GM21390 (cell line): Measurements from ENCODE around the gene ZNF750.

Experiments used
- ATAC-seq: cut with Tn5 transposase; IDR thresholded peaks from one replicate; pipeline ENCODE4 v1.9.1; 2021; ENCODE audit not compliant: unreplicated experiment

The ZNF750 gene

DNA sequence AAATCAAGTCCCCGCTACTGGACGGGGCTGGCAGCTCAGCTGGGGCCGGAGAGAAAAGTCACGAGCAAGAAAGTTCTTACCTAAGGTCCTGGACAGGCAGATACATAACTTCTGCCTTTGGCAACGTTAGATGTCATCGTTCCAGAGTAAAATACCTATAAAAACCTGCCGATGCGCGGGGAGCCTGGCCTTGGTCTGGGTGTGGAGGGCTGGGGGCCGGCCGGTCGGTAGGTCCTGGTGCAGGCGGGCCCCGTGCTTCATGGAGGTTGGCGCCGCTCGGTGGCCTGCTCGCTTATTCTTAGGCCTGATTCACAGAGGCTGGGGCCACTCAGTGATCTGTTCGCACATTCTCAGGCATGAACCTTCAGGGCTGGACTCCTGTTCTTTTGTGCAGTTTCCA lies 33.7 kb upstream of the ZNF750 start:
- no peak for ATAC-seq

DNA sequence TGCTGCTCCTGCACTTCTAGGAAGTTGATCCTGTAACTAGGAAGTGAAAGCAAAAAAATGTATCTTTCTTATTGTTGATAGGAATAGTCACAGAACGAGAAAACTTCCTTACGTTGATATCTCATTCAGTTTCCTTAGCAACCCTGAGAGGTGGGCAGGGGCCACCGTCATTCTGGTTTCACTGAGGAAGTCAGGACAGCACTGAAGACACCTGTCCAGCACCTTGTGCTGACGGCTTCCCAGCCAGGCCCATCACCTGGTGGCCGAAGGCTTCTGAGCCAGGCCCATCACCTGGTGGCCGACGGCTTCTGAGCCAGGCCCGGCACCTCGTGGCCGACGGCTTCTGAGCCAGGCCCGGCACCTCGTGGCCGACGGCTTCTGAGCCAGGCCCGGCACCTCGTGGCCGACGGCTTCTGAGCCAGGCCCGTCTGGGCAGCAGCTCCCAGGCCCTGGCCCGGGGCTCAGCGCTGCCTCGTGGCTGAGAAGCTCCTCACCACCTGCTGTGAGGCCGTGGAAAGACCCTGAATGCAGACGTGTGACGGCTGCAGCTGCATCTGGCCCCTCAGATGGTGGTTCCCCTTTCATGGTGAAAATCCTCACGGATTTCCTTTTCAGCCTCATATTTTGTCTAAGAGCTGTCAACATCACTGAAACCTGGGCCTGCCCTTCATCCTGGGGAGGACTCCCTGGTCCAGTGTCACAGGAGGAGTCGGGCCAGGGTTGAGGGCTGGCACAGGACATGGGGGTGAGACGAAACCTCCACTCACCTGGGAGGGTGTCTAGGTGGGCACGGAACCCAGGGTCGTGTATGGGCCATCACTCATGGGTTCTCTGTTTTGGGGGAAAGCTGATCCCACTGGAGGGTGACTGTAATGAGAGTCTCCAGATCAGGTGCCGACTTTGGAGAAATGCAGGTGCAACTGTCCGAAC lies 33.0 kb upstream of the ZNF750 start:
- no peak for ATAC-seq

DNA sequence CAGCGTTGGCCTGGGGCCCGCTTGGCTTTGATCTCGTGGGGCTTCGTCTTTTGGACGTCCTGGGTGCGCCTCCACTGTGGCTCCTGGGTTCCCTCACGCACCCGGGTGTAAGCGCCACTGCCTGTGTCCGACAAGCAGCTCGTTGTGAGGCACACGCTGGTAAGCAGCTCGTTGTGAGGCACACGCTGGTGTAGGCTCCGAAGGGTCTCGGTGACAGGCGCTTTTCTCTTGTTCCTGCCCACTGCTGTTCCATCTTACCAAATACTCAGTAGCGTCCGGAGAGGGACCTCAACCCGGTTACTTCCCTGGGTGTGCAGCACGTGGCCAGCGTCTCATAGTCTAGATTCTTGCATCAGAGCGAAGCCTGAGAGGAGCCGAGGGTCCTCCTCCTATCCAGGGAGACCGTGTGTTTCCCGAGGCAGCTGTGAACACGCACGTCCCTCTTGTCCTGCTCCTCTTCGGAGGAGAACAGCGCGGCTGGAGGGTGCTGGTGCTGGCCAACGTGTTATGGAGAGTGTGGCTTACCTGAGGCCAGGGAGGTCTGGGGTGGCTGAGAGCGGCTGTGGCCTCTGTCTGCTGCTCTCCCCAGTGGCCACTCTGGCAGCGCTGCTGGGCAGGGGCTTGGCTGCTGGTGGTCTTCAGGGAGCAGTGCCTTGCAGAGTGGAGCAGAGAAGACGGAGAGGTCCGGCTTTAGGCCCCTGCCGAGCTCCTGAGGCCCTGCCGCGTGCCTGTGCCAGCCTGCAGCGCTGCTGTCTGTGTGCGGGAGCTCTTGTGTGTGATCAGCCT lies 32.1 kb upstream of the ZNF750 start:
- ATAC-seq = no peak

DNA sequence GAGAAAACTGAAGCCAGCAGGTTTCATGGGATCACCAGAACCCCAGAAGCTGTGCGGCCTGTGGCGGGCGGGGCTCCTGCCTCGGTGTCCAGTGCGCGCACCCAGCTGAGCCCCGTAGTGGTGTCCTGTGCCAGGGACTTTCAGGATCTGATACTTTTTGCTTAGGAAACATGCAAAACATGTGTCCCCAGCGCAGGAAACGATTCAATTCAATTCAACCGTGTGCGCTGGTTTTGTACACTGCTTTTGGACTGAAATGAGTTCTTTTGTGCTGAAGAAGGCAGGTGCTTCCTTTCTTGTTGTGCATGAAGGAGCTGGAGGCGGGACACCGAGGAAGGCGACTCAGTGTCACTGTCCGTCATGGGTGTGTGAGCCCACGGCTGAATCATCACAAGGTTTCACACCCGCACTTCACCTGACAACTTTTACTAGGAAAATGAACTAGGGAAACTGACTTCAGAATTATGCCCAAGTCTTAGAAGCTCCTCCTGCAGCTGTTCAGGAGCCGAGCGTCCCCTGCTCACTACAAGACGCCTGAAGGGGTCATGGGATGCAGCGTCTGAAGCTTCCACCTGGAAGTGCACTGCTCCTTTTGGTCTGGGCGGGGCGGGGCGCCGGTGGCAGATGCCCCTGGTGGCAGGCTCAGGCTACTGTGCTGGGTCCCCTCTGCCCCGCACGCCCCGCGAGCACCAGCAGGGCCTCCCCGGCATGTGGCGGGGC lies 31.4 kb upstream of the ZNF750 start:
- peak; percentile 77 for ATAC-seq

DNA sequence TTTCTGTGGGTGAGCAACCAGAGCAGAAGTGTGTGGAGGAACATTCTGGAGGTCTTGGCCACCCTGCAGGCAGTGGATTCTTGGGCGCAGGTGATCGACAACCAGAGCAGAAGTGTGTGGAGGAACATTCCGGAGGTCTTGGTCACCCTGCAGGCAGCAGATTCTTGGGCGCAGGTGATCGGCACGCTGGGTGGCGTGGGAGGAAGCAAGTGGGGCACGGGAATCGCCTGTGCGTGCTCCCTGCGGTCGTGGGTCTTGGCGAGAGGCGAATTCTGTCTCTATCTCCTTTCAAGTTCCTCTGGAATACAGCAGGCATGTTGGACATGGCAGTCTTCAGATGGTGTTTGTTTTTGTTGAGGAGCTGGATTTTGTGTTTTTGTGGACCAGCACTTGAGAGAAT lies 30.7 kb upstream of the ZNF750 start:
- ATAC-seq = no peak

DNA sequence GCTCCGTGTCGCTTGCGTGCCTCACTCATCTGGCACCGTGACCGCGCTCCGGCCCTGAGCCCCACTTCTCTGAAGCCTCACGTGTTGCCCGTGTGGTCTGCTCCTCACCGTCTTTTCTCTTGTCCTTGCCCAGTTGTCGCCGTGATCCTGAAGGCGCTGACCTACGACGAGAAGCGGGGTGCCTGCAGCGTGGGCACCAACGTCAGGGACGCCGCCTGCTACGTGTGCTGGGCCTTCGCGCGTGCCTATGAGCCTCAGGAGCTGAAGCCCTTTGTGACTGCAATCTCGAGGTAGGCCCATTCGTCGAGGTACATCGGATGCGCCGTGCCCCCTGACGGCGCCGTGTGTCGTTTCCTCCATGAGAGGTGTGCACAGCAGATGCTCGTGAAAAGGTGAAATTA lies 30.3 kb upstream of the ZNF750 start:
- ATAC-seq = no peak

DNA sequence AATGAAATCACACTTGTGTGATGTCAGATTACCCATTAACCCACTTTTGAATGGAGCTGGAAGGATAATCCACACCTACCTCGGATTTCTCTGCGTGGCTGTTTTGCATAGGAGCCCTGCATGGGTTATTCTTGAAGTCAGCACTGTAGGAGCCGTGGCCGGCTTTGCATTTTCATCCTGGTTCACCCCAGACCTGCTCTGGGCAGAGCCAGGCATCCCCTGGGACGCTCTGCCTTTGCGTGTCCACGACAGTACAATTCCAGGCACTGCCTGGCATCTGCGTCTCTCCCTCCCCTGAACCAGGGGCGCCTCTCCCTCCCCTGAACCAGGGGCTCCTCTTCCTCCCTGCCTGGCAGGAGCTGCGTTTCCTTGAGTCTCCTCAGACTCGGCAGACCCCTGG lies 29.7 kb upstream of the ZNF750 start:
- no peak for ATAC-seq

DNA sequence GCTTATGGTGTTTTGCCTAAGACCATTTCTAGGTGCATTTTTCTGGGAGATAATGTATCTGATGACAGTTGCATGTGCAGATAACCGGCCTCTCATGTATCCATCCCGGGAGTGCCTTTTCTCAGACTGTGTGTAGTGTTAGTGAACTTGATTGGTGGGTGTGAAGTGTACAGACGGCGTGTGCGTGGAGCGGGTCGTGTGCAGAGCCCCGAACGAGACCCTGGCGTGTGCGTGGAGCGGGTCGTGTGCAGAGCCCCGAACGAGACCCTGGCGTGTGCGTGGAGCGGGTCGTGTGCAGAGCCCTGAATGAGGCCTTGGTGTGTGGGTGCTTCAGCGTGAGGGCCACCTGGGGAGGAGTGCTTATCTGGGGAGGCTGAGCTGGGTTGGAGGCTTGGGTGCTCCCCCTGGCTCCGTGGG lies 28.9 kb upstream of the ZNF750 start:
- no peak for ATAC-seq

DNA sequence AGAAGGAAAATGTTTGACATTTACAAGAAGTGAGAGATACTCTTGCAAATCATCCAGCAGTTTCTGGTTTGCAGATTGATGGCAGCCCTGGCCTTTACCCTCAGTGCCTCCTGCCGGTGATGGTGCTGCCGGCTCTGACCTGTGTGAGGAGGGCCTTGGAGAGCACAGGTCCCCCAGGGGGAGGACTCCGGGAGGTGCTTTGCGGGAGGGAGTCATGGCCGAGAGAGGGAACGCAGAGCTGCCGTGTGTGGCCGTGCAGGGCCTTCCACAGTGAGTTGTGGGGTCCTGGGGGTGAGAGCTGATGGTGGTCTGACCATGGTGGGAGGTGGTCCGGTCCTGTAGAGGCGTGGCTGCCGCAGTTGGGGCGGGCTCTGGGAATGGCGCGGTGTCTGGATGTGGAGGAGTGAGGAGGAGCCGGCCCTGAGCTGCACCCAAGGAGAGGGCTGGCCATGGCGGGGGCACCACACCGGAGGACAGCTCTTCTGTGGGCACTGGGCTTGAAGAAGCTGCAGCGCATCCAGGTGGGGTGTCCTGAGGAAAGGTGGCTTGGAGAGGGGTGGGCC lies 28.0 kb upstream of the ZNF750 start:
- no peak for ATAC-seq

DNA sequence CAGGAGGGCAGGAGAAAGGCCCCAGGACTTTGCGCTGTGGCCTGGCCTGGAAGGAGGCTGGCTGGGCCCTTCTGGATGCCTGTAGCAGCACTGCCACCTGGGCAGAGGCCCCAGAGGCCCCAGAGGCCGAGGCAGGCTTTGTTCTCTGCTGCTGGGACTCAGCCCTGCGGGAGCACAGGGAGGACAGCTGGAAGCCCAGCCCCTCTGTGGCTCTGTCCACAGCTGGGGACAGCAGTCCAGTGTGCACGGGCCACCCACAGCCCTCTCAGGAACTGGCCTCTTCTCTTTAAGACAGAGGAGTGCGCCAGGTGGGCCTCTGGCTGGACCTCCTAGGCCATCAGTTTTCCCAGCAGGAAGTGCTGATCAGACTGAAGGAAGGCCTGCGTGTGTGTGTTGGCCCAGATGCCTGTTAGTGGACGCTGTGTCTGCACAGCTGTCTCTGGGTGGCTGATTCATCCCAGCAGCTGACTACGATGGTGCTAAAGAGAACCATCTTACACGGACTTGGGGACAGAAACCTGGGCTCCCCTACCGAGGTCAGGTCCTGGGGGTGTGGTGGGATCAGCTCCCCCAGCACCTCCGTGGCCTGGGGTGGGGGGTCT lies 26.9 kb upstream of the ZNF750 start:
- no peak for ATAC-seq

DNA sequence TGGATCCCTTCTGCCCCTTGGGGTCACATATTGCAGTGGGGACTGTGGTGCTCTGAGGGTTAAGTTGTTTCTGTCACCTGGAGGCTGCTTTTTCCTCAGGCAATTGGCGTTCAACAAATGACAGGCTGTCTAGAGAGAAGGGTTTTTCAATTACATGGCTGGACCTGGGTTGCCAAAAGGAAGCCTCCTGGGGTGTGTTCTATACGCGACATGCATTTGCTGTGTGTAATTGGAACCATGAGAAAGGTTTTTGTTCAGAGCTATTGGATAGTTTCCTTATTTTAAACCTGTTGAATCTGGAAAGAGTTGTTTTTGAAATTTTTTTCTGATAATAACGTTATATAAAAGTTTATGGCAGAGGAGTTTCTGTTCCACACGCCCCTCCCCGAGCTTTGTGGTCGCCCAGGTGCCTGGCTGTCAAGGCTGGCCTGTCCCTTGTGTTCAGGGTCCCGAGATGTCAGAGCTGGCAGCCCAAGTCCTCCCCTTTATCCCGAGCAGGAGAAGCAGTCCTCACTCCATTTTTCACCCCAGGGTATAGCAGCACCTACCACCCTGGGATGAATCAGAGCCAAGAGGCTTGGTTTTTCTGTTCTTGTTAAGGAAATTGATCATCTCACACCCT lies 26.1 kb upstream of the ZNF750 start:
- ATAC-seq = no peak

DNA sequence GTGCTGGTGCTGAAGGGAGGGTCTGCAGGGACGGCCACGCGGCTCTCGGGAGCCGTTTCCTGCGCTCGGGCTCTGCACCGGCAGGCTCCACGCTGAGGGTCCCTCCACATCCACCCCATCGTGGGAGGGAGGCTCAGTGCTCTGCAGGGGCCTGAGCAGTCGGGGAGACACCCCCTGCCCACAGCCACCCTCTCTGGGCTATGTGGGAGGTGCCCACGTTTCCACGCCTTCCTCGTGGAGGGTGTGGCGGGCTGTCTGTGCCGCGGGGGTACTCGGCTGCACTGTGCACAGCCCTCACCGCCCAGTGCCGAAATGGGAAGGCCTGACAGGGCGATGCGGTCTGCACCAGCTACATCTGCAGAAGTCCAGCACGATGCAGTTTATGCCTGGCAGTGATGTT lies 25.5 kb upstream of the ZNF750 start:
- ATAC-seq = no peak

DNA sequence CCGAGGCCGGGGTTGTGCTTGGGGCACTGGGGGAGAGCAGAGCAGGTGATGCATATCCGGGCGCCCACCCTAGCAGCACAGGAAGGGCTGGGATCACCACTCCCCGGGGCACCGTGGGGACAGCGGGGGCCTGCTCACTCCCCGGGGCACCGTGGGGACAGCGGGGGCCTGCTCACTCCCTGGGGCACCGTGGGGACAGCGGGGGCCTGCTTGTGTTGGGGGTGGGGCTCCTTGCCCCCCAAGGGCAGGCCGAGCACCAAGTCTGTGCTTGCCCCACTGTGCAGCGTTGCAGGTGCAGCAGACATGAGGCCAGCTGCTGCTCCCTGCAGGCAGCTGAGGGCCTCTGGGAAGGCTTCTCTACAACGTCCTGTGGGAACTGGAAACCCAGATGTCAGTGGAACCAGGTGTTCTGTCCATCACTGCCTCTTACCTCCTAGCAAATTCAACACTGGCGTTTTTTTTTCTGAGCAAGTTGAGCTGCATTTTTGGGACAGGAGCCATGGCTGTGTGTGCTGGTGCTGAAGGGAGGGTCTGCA lies 25.0 kb upstream of the ZNF750 start:
- ATAC-seq = no peak

DNA sequence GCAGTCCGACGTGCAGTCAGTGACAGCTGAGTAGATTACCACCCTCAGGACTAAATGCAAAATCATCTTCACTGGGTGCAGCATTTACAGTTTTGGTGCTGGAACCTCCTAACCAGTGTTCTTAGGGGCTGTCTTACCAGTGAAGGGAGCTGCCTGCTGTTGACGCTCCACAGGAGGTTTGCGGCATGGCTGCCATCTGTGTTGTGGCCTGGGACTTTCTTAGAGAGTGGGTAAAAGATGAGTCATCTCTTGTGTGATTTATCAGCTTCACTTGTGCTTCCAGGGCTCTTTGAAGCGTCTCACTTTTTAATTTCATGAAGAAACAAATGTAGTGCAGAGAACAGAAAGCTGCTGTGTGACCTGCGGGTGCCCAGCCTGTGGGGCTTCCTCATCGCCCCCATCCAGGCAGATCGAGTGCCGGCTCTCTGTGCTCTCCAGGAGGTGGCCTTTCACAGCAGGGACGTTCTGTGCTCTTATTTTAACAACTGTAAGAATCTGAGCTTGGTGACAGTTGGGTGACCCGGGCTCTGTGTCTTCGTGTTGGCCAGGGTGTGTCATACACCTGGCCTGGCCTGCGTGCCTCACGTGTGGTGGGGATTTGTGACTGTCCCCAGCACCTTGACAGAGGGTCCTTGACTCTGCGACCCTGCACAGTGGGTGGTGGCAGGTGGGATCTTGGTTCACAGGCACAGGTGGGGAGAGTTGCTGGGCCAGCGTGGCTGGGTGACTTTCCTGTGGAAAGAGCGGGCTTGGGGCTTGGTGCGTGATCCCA lies 24.3 kb upstream of the ZNF750 start:
- ATAC-seq = peak; percentile 74

DNA sequence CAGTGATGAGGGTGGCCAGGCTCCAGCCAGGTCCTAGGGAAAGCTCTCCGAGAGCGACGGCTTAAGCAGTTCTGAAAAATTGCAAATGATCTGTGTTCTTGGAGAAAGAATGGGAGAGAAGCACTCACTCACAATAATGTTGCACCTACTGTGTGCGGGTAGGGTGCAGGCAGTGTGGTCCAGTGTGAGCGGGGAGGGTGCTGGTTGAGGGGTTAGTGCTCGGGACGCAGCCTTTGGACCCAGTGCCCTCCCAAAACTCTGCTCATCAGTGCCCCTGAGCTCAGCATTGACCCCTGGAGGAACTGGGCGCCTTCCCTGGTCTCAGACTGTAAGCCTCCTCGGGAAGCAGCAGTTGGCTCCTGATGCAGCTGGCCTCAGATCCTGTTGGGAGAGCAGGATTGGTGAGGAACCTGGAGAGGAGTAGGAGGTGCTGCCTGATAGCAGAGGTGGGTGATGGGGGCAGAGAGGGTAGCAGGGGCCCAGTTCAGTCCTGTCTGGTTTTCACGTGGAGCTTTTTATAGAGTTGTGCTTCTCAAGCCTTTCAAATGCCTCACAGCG lies 23.6 kb upstream of the ZNF750 start:
- ATAC-seq = no peak

DNA sequence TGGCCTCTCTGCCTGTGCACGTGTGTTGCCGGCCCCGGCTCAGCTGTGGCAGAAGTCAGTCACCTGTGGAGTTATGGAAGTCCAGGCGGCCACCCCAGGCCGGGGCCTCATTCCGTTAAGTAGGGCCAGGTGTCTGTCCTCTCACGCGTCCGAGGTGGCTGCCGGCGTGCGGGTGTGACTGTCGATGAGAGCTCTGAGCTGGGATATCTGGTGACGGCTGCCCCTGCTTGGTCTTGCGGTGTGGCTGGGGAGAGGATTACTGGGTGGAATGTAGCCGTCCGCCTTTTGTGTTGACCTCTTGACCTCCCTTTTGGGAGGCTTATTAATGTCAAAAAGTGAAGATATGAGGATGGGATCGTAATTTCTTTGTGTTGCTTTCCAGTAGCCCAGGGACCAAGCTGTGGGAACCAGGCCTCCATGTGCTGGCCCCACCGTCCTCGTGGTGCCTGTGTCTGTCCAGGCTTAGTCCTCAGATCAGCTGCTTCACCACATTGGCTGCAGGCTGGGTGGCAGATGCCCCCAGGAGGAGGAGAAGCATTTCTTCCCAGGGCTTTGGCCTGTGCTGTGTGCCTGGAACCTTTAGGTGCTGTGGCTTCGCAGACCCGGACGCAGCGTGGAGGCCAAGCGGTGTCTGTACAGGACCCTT lies 23.0 kb upstream of the ZNF750 start:
- ATAC-seq = no peak

DNA sequence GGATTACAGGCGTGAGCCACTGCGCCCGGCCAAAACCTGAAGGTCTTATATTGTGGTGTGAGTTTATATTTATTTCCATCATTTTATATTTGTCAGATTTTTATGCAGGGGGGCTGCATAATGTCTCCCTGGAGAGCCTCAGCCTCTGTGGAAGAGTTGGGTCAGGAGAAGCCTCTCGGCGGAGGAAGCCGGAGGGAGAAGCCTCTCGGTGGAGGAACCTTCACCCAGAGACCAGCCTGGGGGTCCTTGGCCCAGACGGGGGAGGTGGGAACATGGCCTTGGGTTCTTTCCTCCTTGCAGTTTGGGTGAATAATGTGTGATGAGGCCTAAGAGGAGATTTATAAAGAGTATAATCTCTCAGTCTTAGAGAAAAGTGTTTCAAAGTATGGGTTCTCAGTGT lies 22.4 kb upstream of the ZNF750 start:
- no peak for ATAC-seq

DNA sequence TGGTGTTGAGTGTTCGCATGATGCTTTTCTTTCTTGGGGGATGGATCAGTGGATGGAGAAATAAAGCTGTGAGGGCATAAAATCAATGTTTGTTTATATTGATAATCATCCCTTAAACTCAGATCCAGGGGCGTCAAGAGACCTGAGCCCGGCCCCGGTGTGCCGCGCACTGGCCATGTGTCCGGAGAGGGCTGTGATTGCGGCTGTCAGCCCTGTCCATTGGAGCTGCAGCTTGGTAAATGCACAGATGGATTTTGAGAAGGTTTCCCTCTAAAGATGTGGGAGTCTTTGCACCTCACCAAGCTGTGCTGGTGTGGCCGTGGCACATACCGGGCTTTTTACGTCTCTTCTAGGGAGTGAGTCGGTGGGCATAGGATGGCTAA lies 21.6 kb upstream of the ZNF750 start:
- ATAC-seq = no peak
